Uterus (tissue), 2 donors: ENCODE results near the gene ANKRD36C.
"Not testable (repeated sequence)": the region's sequence is repeated elsewhere in the genome, so short reads cannot be mapped to it uniquely, and the experiment has no call there.

ENCODE experiments used
- POLR2A ChIP-seq, 2 donors: fragments of 450-650 bp; IDR thresholded peaks; one replicate each; pipeline ENCODE4 v1.6.1; 2016; ENCODE audit warnings: antibody characterized with exemption in 2 of 2, mild to moderate bottlenecking in 1 of 2, moderate library complexity in 1 of 2
- TF ChIP-seq, protein P1 (sequence below), 4 experiments: fragments of 200-600 bp in 2 of 4; fragments of 450-650 bp in 2 of 4; sonication (generic) in 2 of 4; IDR thresholded peaks; one replicate each; pipeline ENCODE4 v1.5.1; 2016 to 2019; ENCODE audit warnings: antibody characterized with exemption in 4 of 4, mild to moderate bottlenecking in 2 of 4, moderate library complexity in 1 of 4

GRCh38 chr2:95915131-95915530 is 76.5 kb downstream of the ANKRD36C start:
- TF ChIP-seq, protein P1, sequence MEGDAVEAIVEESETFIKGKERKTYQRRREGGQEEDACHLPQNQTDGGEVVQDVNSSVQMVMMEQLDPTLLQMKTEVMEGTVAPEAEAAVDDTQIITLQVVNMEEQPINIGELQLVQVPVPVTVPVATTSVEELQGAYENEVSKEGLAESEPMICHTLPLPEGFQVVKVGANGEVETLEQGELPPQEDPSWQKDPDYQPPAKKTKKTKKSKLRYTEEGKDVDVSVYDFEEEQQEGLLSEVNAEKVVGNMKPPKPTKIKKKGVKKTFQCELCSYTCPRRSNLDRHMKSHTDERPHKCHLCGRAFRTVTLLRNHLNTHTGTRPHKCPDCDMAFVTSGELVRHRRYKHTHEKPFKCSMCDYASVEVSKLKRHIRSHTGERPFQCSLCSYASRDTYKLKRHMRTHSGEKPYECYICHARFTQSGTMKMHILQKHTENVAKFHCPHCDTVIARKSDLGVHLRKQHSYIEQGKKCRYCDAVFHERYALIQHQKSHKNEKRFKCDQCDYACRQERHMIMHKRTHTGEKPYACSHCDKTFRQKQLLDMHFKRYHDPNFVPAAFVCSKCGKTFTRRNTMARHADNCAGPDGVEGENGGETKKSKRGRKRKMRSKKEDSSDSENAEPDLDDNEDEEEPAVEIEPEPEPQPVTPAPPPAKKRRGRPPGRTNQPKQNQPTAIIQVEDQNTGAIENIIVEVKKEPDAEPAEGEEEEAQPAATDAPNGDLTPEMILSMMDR (IDR thresholded peaks at IDR 0.05), result not testable (repeated sequence)
- not testable (repeated sequence) for TF ChIP-seq POLR2A (IDR thresholded peaks at IDR 0.05)
